GM19395 (cell line): Measurements from ENCODE around the gene CLSTN2.

Source experiments
- ATAC-seq: cut with Tn5 transposase; IDR thresholded peaks from one replicate; pipeline ENCODE4 v1.9.1; 2021; ENCODE audit warnings: mild to moderate bottlenecking, moderate library complexity; ENCODE audit not compliant: unreplicated experiment

Gene CLSTN2

DNA sequence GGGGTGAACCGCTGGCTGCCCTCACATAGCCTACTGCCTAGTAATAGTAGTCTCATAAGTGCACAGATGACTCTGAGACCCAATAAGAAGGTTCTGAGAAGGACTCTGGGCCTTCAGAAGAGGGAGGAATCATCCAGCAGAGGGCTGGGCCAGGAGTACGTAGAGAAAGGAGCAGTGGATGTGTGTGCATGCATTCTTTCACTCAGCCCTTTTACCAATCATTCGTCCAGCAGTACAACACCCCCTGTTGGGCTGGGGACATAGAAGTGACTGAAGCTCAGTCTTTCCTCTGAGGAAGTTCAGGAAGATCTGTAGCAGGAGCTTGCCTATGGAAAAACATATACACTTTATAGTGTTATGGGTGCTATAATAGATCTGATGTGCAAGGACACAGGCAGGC lies 333.1 kb downstream of the CLSTN2 start:
- no peak for ATAC-seq

GRCh38 chr3:140268610-140269009 lies 333.6 kb downstream of the CLSTN2 start:
- ATAC-seq: no peak

DNA sequence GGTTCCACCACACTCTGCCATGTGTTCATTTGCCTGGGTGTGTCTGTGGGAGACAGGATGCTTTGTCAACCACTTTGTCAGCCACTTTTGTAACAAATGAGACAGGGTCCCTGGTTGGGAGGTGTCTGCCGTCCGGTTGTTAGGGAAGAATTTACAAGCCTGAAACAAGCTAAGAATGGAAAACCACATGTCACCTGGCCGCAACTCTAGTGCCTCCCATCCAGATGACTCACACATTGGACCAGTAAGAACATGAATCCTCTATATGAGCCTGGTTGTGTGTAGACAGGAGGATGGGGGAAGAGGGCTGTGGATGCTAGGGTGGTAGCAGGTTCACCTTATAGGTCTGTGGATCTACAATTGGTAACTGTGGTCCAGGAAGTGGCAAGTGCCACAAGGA lies 335.3 kb downstream of the CLSTN2 start:
- ATAC-seq: no peak

DNA sequence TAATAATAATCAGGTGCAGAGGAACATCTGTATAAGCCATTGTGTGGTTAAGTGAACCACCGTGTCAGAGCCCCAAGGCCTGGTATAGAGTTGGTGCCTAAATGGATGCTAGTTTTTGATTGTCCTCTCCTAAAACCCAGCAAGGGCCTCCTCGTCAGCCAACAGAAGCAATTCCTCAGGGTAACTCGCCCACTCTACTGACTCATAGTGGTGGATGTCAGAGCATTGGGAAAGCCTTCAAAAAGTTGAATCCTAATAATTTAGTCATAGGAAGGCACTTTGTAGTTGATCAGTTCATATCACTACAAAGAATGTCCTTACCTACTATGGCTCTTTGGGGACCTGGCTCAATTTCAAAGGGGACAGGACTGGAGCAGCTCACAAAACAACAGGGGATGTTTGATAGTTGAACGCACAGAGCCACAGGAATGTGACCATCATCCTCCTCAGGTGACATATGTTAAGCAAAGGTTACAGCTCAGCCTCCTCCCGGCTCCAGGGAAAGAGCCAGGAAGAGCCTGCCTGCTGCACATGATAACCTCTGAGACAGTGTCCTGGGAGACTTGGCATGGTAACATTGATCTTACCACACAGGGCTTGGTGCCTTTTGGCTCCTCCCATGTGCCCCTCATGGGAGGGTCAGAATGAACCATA lies 338.7 kb downstream of the CLSTN2 start:
- no peak for ATAC-seq

GRCh38 chr3:140274429-140274828 lies 339.4 kb downstream of the CLSTN2 start:
- ATAC-seq: no peak

GRCh38 chr3:140276703-140277102 lies 341.7 kb downstream of the CLSTN2 start:
- ATAC-seq: no peak

DNA sequence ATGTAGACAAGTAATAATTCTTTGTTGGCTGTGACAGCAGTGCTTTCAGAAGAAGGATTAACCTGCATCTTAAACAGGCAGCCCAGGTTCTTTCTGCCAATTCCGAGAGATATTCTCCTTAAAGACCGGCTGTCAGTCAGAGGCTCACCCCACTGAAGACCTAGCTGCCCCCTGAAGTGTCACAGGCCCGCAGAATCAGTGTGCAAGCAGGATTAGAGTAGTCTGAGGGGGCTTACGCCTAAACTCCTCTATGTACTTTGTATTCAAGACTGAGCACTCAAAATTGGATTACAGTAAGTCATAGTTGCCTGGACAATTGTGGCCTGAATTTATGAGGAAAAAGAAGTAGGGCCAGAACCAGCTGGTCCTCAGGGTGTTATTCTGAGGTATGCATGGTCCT lies 342.9 kb downstream of the CLSTN2 start:
- ATAC-seq: no peak

DNA sequence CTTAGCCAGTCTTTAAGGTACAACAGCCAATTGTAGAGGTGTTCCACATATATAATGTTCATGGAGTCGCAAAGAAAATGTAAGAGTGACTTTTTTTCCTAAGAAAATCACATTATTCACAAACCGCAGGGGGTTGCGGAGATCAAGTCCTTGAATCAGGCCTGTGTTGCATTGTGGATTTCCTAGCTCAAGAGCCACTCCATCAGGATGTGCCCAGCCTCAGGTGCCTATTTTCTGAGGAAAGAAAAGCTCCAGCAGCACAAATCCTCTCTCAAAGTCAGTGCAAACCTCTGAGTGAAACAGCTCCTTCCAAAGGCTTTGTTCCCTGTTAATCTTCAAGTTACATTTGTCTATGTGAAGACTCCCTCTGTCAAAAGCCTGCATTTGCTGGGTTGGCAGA lies 349.4 kb downstream of the CLSTN2 start:
- no peak for ATAC-seq

DNA sequence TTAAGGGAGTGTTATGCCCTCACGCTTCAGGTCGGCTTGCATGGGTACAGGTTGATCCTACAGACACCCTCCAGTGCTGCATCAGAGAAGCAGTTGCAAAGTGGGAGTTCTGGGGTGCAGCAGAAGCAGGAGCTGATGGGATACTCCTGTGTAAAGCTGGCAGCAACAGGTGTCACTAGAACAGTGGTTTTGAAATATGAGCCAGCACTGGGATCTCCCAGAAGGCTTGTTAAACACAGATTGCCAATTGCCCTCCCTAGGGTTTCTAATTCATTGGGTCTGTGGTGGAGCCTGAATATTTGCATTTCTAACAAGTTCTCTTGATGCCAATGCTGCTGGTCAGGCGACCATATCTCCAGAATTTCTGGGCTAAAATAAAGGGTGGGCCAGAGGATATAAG lies 350.4 kb downstream of the CLSTN2 start:
- no peak for ATAC-seq

GRCh38 chr3:140288595-140288994 lies 353.6 kb downstream of the CLSTN2 start:
- ATAC-seq: no peak

DNA sequence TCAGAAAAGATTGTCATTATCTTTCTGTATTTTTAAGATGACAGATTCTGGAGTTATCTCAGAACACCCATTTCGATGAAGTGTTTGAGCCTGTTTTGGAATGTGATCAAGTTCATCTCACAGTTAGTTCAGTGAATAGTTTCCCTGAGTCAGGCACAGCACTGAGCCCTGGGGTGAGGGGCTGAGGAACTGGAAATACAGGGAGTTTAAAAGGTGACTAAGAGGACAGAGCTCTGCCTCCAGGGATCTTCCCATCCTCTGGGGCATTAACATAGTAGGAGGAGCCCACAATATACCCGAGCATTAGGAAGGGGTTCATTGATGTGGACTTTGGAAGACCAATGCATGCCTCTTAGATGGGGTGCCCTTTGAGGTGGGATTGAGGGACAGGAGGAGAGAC lies 355.1 kb downstream of the CLSTN2 start:
- no peak for ATAC-seq

DNA sequence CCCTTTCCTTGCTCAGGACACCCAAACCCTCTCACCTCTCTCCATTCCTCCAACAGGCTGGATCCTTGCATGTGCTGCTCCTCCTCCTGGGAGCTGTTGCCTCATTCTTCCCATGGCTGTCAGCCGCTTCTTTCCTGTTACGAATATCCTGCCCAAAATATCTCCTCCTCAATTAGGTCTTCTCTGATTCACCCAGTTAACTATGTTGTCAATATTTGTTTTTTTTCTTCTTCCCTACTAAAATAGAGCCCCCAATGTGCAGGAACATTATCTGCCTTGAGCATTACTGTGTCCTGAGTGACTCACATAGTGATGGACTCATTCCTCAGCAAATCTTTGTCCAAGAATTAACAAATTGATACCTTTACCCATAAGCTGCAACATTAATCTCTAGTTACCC lies 357.2 kb downstream of the CLSTN2 start:
- no peak for ATAC-seq

- ATAC-seq: no peak
Observed at GRCh38 chr3:140292684-140293083, 357.7 kb downstream of the CLSTN2 start.

GRCh38 chr3:140294058-140294457 lies 359.1 kb downstream of the CLSTN2 start:
- no peak for ATAC-seq

DNA sequence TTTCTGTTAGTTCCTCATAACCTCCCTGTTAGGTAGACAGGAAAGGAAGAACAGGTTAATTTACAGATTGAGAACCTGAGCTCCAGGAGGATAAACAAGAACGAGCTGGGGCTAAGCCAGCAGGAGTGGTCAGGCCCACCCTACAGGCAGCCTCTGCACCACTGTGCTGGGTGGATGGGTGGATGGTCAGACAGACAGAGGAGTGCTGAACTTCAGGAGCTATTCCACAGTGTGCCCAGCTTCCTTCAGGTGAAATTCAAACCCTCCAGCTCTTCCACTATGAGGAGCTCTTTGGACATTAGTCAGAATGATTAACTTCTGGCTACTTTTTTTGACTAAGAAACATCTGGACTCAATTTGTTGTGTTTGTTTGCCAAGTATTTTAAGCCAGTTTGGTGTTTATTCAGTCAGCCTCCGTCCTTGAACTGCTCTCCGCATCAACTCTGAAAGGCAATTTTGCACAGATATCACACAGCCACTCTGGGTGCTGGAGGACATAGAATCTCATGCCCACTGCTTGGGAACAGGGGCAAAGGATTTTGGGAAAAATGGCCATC lies 361.9 kb downstream of the CLSTN2 start:
- no peak for ATAC-seq

DNA sequence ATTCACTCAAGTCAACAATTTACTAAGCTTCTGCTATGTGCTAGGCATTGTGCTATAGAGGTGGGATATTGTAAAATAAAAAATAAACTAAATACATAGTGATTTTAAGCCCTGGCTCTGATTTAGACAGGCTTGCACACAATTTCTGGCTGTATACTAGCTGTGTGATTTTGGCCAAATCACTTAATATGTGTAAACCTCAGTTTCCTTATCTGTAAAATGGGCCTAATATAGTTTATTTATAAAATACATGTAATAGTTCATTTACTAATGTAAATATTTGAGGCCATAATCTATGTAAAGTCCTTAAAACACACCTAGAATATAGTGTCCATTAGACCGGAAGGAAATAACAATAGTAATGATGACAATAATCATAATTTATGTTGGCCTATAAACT lies 363.1 kb downstream of the CLSTN2 start:
- no peak for ATAC-seq

- ATAC-seq: no peak
Observed at GRCh38 chr3:140298569-140299070, 363.6 kb downstream of the CLSTN2 start.

- ATAC-seq: no peak
Observed at GRCh38 chr3:140303875-140304274, 368.9 kb downstream of the CLSTN2 start.

- ATAC-seq: no peak
Observed at GRCh38 chr3:140308535-140308934, 373.6 kb downstream of the CLSTN2 start.

GRCh38 chr3:140311428-140311827 lies 376.4 kb downstream of the CLSTN2 start:
- ATAC-seq: no peak

DNA sequence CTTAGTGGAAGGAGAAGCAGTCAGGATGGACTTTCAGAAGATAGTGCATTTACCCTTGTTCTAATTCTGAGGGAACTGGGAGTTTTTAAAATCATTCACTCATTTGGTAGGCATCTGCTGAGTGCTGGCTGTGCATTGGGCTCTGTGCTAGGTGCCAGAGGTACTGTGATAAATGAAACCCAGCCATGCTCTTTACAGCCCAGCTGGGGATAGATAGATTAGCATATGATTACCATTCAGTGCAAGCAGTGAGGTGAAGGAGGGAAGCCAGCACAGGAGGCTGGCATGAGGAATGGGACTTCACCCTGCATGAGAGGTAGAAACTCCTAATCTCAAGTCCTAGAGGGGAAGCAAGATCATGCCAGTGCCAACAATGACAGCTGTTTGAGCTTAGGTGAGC lies 381.0 kb downstream of the CLSTN2 start:
- no peak for ATAC-seq

GRCh38 chr3:140316466-140316865 lies 381.5 kb downstream of the CLSTN2 start:
- ATAC-seq: no peak

DNA sequence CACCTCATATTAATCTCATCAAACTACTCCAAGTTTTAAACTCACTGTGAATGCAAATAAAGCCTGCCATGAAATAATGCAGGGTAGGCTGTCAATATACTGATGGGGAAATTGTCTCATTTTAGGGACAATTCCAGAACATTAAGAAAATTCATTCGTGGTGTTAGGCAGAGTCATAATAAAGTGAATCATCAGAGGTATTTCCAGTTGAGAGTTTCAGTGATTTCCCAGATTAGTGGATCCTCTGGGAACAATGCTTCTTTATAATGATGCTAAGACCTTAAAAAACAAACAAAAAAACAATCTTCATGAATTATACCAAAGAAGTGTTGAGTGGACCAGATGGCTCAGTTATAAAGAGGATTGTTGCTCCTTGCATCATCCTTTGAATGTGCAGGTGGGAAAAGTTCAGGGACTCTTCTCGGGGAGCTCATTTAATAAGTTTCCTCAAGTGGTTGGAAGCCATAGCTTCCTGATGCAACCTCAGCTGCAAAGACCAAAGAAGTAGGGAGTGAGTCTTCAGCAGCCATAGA lies 381.9 kb downstream of the CLSTN2 start:
- ATAC-seq: no peak
